HG03457 (cell line): Measurements from ENCODE around the gene ESR1.
"Not testable (repeated sequence)": the region's sequence is repeated elsewhere in the genome, so short reads cannot be mapped to it uniquely, and the experiment has no call there.

Source experiments
- ATAC-seq: cut with Tn5 transposase; IDR thresholded peaks from one replicate; pipeline ENCODE4 v1.9.1; 2021; ENCODE audit warnings: moderate number of reproducible peaks; ENCODE audit not compliant: unreplicated experiment

The ESR1 gene

DNA sequence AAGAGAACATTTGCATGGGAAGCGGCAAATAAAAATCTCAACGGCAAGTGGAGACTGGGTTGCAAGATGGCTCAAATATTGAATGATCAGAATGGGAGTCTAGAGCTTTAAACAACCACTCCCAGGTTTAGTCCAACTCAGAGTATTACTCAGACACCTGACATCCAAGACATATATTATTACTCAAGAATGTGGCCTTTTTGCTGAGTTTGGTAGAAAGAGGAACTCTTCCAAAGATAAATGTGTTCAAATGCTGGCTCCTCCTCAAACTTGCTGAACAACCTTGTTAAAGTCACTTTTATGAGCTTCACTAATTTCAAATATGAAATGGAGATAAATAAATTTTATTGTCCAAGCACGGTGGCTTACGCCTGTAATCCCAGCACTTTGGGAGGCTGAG lies 77.8 kb downstream of the ESR1 start:
- ATAC-seq = no peak

- no peak for ATAC-seq
Observed at GRCh38 chr6:151891524-151891923, 84.0 kb downstream of the ESR1 start.

GRCh38 chr6:151894426-151894825 lies 86.9 kb downstream of the ESR1 start:
- ATAC-seq = not testable (repeated sequence)

DNA sequence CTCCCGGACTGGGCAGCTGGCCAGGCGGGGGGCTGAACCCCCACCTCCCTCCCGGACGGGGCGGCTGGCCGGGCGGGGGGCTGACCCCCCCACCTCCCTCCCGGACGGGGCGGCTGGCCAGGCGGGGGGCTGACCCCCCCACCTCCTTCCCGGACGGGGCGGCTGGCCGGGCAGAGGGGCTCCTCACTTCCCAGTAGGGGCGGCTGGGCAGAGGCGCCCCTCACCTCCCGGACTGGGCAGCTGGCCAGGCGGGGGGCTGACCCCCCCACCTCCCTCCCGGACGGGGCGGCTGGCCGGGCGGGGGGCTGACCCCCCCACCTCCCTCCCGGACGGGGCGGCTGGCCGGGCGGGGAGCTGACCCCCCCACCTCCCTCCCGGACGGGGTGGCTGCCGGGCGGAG lies 91.7 kb downstream of the ESR1 start:
- ATAC-seq = not testable (repeated sequence)

- ATAC-seq = not testable (repeated sequence)
Observed at GRCh38 chr6:151899796-151900195, 92.3 kb downstream of the ESR1 start.

DNA sequence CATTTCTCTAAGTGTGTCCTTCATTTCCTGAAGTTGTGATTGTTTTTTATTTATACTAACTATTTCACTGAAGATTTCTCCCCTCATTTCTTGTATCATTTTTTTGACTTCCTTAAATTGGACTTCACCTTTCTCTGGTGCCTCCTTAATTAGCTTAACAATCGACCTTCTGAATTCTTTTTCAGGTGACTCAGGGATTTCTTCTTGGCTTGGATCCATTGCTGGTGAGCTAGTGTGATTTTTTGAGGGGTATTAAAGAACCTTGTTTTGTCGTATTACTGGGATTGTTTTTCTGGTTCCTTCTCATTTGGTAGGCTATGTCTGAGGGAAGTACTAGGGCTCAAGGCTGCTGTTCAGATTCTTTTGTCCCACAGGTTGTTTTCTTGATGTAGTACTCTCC lies 92.8 kb downstream of the ESR1 start:
- no peak for ATAC-seq

DNA sequence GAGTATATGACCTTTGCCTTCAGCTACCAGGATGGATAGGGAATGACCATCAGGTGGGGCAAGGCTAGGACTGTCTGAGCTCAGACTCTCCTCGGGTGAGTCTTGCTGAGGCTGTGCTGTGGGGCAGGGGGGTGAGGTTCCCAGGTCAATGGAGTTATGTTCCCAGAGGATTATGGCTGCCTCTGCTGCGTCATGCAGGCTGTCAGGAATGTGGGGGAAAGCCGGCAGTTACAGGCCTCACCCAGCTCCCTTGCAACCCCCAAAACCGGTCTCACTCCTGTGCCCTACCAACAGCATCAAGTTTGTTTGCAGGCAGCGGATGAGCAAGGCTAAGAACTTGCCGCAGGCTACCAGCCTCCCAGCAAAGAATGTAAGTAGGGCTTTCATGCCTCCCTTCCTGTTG lies 93.5 kb downstream of the ESR1 start:
- no peak for ATAC-seq

- no peak for ATAC-seq
Observed at GRCh38 chr6:151904631-151905030, 97.1 kb downstream of the ESR1 start.

GRCh38 chr6:151905072-151905471 lies 97.6 kb downstream of the ESR1 start:
- no peak for ATAC-seq

DNA sequence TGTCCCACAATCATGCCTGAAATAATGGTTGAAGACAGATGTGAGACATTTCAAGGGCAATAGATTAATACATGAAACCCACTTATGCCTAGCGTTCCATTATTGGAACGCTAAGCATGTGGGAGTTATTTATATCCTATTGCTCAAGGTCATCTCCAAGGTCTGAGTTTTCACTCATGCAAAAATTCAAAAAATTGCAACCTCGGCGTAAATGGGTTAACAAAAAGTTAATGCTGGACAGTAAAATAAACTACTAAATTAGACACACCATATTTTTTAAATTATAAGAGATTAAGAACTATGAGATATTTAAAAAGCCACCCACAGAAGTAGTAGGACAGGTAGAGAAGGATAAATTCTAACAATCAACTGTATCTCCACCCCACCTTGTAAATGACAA lies 98.4 kb downstream of the ESR1 start:
- ATAC-seq = no peak

DNA sequence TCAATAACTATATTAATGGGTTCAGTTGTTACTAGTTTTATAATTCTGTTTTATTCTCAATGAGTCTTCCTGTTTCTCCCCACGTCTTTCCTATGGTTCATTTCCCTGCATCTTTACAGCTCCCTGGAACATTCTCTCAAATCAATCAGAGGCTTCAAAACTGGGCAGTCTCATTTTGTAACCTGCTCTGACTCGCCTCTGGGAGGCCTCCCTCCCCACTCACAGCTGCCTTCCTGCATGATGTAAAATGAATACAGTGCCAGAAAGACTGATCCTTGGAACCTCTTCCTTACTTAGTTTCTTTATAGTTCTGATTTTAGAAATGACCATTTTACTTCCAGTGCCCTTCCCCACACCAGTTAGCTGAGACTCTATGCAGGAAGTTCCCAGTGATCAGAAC lies 103.9 kb downstream of the ESR1 start:
- no peak for ATAC-seq

DNA sequence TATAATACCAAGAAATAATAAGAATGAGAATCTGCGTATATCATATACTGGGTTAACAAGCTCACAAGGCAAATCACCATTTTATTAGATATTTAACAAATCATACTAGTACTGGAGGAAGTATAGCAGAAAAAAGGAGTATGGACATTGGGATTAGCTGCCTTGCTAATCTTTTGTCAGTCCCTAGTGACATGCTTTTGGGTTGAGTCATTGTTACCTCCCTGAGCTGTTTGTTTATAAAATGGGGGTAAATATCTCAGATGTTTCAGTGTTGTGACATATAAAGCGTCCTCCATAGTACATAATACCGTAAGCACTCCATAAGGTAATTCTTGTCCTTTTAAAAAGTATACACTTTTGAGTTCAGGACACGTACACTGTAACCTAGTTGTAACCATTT lies 107.0 kb downstream of the ESR1 start:
- ATAC-seq = no peak

DNA sequence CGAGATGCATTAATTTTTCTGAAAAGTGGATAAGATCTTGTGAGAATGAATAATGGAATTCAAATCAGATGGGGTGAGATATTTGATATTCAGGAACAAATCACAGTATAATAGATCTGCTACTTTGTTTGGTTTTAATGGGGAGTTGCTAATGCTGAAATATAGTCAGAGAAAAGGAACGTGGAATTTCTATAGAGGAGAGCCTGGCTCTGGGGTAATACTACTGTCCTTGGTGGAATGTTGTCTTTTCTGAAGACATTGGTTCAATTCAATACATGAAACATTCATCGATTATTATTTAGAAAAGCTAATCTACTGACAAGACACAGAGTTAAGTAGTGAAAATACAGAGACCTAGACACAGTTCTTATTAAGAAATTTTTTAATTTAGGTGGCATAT lies 108.6 kb downstream of the ESR1 start:
- ATAC-seq = no peak

- ATAC-seq = no peak
Observed at GRCh38 chr6:151916680-151917164, 109.2 kb downstream of the ESR1 start.

DNA sequence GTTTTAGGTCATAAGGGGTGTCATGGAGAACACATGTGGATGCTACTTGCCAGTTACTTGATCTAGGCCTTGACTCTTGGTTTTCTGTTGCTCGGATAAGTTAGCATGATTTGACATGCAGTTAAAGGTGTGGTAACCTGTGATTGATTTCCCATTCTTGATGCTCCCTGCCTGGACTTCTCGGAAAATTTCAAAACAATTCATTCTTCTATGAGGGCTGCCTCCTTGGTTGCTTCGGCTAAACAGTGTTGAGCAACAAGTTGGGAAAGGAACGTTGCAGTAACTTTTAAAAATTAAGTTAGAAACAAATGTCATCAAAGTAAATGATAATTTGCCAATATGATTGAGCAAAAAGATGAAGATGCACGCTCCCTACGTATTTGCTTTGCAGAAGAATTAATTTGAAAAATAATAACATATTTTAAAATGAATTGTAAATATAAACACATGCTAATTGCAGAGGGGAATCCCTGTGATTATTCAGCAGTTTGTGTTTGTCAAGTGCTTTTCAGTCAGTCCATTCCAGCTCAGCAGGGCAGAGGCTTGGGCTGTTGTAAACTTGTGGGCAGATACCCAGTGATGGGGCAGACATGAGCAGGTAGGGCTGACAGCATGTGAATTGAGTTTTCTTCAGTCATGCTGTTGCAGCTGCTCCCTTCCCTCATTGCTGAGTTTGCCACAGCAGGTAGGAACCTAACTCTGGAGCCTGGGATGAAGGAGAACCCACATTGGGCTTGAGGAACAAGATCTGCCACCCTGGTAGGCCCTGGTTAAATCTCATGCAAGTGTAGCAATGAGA lies 110.2 kb downstream of the ESR1 start:
- ATAC-seq = no peak

- no peak for ATAC-seq
Observed at GRCh38 chr6:151940307-151940706, 132.8 kb downstream of the ESR1 start.

DNA sequence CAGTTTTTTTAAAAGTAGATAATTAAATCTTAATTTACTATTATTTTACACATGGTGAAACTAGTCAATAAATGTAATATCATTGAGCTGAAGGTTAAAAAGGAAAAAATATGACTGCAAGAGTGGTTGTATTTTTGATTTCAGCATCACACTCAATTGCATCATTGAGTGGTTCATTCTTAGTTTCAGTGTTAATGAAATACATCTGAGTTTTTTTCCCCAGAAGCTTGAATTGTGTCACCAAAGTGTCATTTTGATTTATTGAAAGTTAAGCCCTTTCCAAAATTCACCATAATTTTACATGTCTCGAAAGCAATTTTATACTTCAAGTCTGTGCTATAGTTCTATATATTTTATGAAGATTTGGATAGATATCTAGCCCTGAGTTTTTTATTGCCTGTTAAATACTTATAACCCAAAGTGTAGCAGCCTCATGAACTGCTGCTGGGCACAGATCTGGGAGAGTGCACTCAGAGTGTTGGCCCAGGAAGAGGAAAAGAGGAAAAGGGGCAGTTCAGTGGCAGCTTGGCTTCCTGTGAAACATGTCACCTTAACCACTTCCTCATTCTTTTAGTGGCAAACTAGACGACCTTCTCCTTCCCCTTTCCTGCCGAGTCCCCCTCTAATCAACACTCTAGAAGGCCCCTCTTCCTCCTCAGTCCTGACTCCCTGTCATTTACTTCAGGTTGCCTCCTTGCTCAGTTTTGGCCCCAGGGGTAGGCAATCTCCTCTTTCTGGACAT lies 140.7 kb downstream of the ESR1 start:
- no peak for ATAC-seq

DNA sequence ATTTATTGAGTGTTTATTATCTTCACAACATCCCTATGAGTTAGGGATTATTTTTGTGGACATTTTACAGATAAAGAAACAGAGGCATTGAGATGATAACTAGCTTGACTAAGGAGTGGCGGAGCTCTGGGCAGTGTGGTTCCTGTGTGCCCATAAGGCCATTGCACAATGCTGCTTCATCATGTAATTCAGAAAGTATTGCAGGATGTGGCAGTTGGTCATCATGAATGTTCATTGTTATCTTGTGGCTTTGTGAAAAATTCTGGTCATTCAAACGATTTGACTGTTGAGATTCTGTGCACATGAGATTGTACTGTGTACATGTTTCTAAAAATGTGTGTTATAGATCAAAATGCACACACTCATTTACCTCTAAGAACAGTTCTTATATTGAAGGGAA lies 150.8 kb downstream of the ESR1 start:
- ATAC-seq = no peak

- no peak for ATAC-seq
Observed at GRCh38 chr6:151959086-151959485, 151.6 kb downstream of the ESR1 start.

- no peak for ATAC-seq
Observed at GRCh38 chr6:151961809-151962208, 154.3 kb downstream of the ESR1 start.

- ATAC-seq = no peak
Observed at GRCh38 chr6:151962246-151962846, 154.9 kb downstream of the ESR1 start.

DNA sequence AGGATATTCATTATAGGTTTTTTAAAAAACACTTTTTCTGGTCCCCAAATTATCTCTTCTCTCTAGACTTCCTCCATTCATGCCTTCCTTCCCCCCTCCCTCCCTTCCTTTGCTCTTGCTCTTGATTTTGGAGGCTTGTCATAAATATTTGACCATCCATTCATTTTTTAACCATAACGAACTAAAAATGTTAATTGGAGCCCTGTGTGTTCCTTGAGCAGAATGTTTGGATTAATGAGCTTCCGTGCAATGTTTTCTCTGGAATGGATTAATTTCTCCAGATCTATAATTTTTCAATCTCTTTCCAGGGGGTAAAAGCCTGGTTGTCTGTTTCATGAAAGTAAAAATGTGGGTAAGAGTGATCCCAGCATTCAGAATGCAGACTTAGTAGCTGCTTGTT lies 155.5 kb downstream of the ESR1 start:
- no peak for ATAC-seq
